ENCODE data around the gene LIMD2.

The LIMD2 gene

GRCh38 chr17:63705657-63706056 is 5.7 kb upstream of the LIMD2 start:
- Mint-ChIP-seq H3K4me3 (peak overlapping the region; percentile 38), H3K27me3 (no peaks in the 10 kb centered on the region), H3K4me1 (peaks cover 88% of the 10 kb centered on the region), H3K27ac (peak overlapping the region; percentile 83), H3K36me3 (peaks cover 65% of the 10 kb centered on the region), H3K9me3 (no peaks in the 10 kb centered on the region)
- no peak for DNase-seq
- CTCF ChIA-PET, result interaction anchor here (1.0 to 2.8 kb wide), 3 partner anchors 8 to 30 kb away, joined by 3 to 14 read pairs (median 5); no protein-coding TSS in a partner anchor

- no peak for DNase-seq
- H3K27ac Mint-ChIP-seq, result peak overlapping the region; percentile 83
- H3K4me1 Mint-ChIP-seq, result peaks cover 80% of the 10 kb centered on the region
- no peaks in the 10 kb centered on the region for H3K27me3 Mint-ChIP-seq
- H3K36me3 Mint-ChIP-seq, result peaks cover 59% of the 10 kb centered on the region
- H3K9me3 Mint-ChIP-seq, result no peaks in the 10 kb centered on the region
- H3K4me3 Mint-ChIP-seq, result no peak overlapping the region
- CTCF ChIA-PET, result interaction anchor here (2.8 kb wide), 1 partner anchor 7 kb away, joined by 14 read pairs; no protein-coding TSS in a partner anchor
Measured at GRCh38 chr17:63704836-63705235, 4.9 kb upstream of the LIMD2 start.

GRCh38 chr17:63704259-63704576 is 4.3 kb upstream of the LIMD2 start:
- Mint-ChIP-seq H3K27me3 (no peaks in the 10 kb centered on the region), H3K36me3 (peaks cover 54% of the 10 kb centered on the region), H3K9me3 (no peaks in the 10 kb centered on the region), H3K4me1 (peaks cover 74% of the 10 kb centered on the region), H3K27ac (peak overlapping the region; percentile 99), H3K4me3 (peak overlapping the region; percentile 94)
- no peak for DNase-seq
- CTCF ChIA-PET, result no interaction called here

GRCh38 chr17:63703556-63704258 is 3.8 kb upstream of the LIMD2 start:
- Mint-ChIP-seq H3K27ac (peak overlapping the region; percentile 99), H3K4me1 (peaks cover 69% of the 10 kb centered on the region), H3K36me3 (peaks cover 51% of the 10 kb centered on the region), H3K9me3 (no peaks in the 10 kb centered on the region), H3K27me3 (no peaks in the 10 kb centered on the region), H3K4me3 (peak overlapping the region; percentile 94)
- no peak for DNase-seq
- CTCF ChIA-PET, result interaction anchor here (1.0 kb wide), 1 partner anchor 278 kb away, joined by 3 read pairs; no protein-coding TSS in a partner anchor

GRCh38 chr17:63703029-63703428 is 3.1 kb upstream of the LIMD2 start:
- no peaks in the 10 kb centered on the region for H3K9me3 Mint-ChIP-seq
- no peak for DNase-seq
- H3K4me3 Mint-ChIP-seq, result peak overlapping the region; percentile 94
- peaks cover 51% of the 10 kb centered on the region for H3K36me3 Mint-ChIP-seq
- peaks cover 62% of the 10 kb centered on the region for H3K4me1 Mint-ChIP-seq
- peaks cover 2% of the 10 kb centered on the region for H3K27me3 Mint-ChIP-seq
- H3K27ac Mint-ChIP-seq, result peak overlapping the region; percentile 99
- CTCF ChIA-PET, result interaction anchor here (1.0 to 2.2 kb wide), 3 partner anchors 8 to 277 kb away, joined by 3 to 9 read pairs (median 4); no protein-coding TSS in a partner anchor

GRCh38 chr17:63702721-63703015 is 2.7 kb upstream of the LIMD2 start:
- Mint-ChIP-seq H3K4me1 (peaks cover 64% of the 10 kb centered on the region), H3K9me3 (no peaks in the 10 kb centered on the region), H3K27me3 (peaks cover 5% of the 10 kb centered on the region), H3K36me3 (peaks cover 54% of the 10 kb centered on the region), H3K4me3 (peak overlapping the region; percentile 94), H3K27ac (peak overlapping the region; percentile 99)
- CTCF ChIA-PET, result interaction anchor here (1.3 to 2.2 kb wide), 2 partner anchors 8 to 32 kb away, joined by 4 to 9 read pairs; no protein-coding TSS in a partner anchor
- peak; percentile 35 for DNase-seq

GRCh38 chr17:63701868-63702720 is 2.2 kb upstream of the LIMD2 start:
- Mint-ChIP-seq H3K9me3 (no peaks in the 10 kb centered on the region), H3K27ac (peak overlapping the region; percentile 99), H3K4me3 (peak overlapping the region; percentile 94), H3K27me3 (peaks cover 5% of the 10 kb centered on the region), H3K4me1 (peaks cover 64% of the 10 kb centered on the region), H3K36me3 (peaks cover 57% of the 10 kb centered on the region)
- peak; percentile 89 for DNase-seq
- CTCF ChIA-PET, result interaction anchor here (1.0 to 2.2 kb wide), 6 partner anchors 9 to 126 kb away, joined by 3 to 9 read pairs (median 4); no protein-coding TSS in a partner anchor

GRCh38 chr17:63701456-63701820 is 1.5 kb upstream of the LIMD2 start:
- Mint-ChIP-seq H3K36me3 (peaks cover 59% of the 10 kb centered on the region), H3K27me3 (peaks cover 5% of the 10 kb centered on the region), H3K9me3 (no peaks in the 10 kb centered on the region), H3K4me1 (peaks cover 64% of the 10 kb centered on the region), H3K4me3 (peak overlapping the region; percentile 94), H3K27ac (peak overlapping the region; percentile 99)
- DNase-seq, result peak; percentile 32
- CTCF ChIA-PET, result interaction anchor here (1.0 to 2.2 kb wide), 7 partner anchors 9 to 127 kb away, joined by 3 to 9 read pairs (median 3); no protein-coding TSS in a partner anchor

GRCh38 chr17:63700528-63701455 is 867 bp upstream of the LIMD2 start:
- Mint-ChIP-seq H3K36me3 (peaks cover 61% of the 10 kb centered on the region), H3K4me1 (peaks cover 64% of the 10 kb centered on the region), H3K4me3 (peak overlapping the region; percentile 94), H3K9me3 (no peaks in the 10 kb centered on the region), H3K27ac (peak overlapping the region; percentile 99), H3K27me3 (peaks cover 5% of the 10 kb centered on the region)
- CTCF ChIA-PET, result interaction anchor here (0.6 to 2.2 kb wide), 7 partner anchors 10 to 127 kb away, joined by 3 to 9 read pairs (median 3); no protein-coding TSS in a partner anchor
- DNase-seq, result peak; percentile 64

- CTCF ChIA-PET, result interaction anchor here (0.8 to 3.2 kb wide), 11 partner anchors 7 to 273 kb away, joined by 3 to 42 read pairs (median 4); no protein-coding TSS in a partner anchor
- Mint-ChIP-seq H3K36me3 (peaks cover 71% of the 10 kb centered on the region), H3K4me3 (peak overlapping the region; percentile 93), H3K27me3 (peaks cover 11% of the 10 kb centered on the region), H3K27ac (peak overlapping the region; percentile 97), H3K4me1 (peaks cover 61% of the 10 kb centered on the region), H3K9me3 (no peaks in the 10 kb centered on the region)
- DNase-seq, result peak; percentile 96
Measured at GRCh38 chr17:63698886-63699637, 863 bp downstream of the LIMD2 start.

- peak; percentile 48 for DNase-seq
- peak overlapping the region; percentile 97 for H3K27ac Mint-ChIP-seq
- H3K9me3 Mint-ChIP-seq, result no peaks in the 10 kb centered on the region
- peaks cover 58% of the 10 kb centered on the region for H3K4me1 Mint-ChIP-seq
- H3K36me3 Mint-ChIP-seq, result peaks cover 69% of the 10 kb centered on the region
- CTCF ChIA-PET, result interaction anchor here (0.6 to 3.2 kb wide), 13 partner anchors 8 to 272 kb away, joined by 3 to 42 read pairs (median 3); no protein-coding TSS in a partner anchor
- peak overlapping the region; percentile 93 for H3K4me3 Mint-ChIP-seq
- H3K27me3 Mint-ChIP-seq, result peaks cover 13% of the 10 kb centered on the region
Measured at GRCh38 chr17:63698381-63698885, 1.5 kb downstream of the LIMD2 start.

- Mint-ChIP-seq H3K4me1 (peaks cover 54% of the 10 kb centered on the region), H3K27me3 (peaks cover 13% of the 10 kb centered on the region), H3K9me3 (no peaks in the 10 kb centered on the region), H3K36me3 (peaks cover 66% of the 10 kb centered on the region), H3K4me3 (peak overlapping the region; percentile 93), H3K27ac (peak overlapping the region; percentile 97)
- DNase-seq, result peak; percentile 91
- CTCF ChIA-PET, result interaction anchor here (0.6 to 3.2 kb wide), 21 partner anchors 9 to 271 kb away, joined by 3 to 42 read pairs (median 4); partner anchors contain the start of genes CCDC47 and DDX42
Measured at GRCh38 chr17:63697341-63698286, 2.3 kb downstream of the LIMD2 start.
